Mesothelial cell of epicardium (in vitro differentiated cells): ENCODE data around the gene SLC25A45. TPM values are rescaled to one million over a fixed set of nuclear protein-coding genes. Genes with fewer than 3 reads are reported as not detected.

Experiments used
- DNase-seq, 2 experiments: peaks; one replicate each; pipeline ENCODE4 v3.0.0; 2021; ENCODE audit warnings: low spot score in 2 of 2; ENCODE audit not compliant: unreplicated experiment in 2 of 2
- H3K27ac Mint-ChIP-seq: 2 replicates; pipeline ENCODE4 v1.8.0; 2021; ENCODE audit warnings: mixed read lengths
- H3K27me3 Mint-ChIP-seq: 2 replicates; pipeline ENCODE4 v1.8.0; 2021; ENCODE audit warnings: low read depth, mixed read lengths
- H3K36me3 Mint-ChIP-seq: 2 replicates; pipeline ENCODE4 v1.8.0; 2021; ENCODE audit warnings: mixed read lengths
- H3K4me1 Mint-ChIP-seq: 2 replicates; pipeline ENCODE4 v1.8.0; 2021; ENCODE audit warnings: mixed read lengths
- H3K4me3 Mint-ChIP-seq: 2 replicates; pipeline ENCODE4 v1.8.0; 2021; ENCODE audit warnings: mild to moderate bottlenecking, moderate library complexity, mixed read lengths
- H3K9me3 Mint-ChIP-seq: 2 replicates; pipeline ENCODE4 v1.8.0; 2021; ENCODE audit warnings: mixed read lengths
- total RNA-seq: library from RNA; stranded (reverse); gene quantifications from 3 replicates; pipeline ENCODE4 v1.2.1, GENCODE V29; 2021
- TF ChIP-seq, protein P1 (sequence below): fragments of 200-600 bp; sonication (generic); IDR thresholded peaks from one replicate; pipeline ENCODE4 v1.5.0; 2021; ENCODE audit warnings: antibody characterized with exemption; ENCODE audit not compliant: unreplicated experiment

Gene SLC25A45
- total RNA-seq, 1 donor from 2014 or later: 4.7 TPM

DNA sequence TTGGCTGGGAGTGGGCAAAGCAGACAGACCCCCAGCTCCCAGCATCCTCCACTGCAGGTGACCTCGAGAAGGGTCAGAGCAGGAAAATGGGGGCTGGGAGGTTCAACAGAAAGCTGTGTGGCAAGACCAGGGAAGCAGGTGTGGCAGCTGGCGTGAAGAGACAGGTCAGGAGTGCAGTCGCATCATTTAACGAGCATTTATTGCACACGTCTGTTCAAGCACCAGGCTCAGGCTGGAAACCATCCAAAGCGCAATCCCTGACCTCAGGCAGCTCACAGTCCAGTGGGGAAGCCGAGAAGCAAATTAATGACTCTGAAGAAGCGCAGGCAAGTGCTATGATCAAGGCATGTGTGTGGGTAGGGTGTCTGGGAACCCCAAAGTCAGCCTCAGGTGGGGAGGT lies 7.4 kb downstream of the SLC25A45 start:
- TF ChIP-seq, protein P1, sequence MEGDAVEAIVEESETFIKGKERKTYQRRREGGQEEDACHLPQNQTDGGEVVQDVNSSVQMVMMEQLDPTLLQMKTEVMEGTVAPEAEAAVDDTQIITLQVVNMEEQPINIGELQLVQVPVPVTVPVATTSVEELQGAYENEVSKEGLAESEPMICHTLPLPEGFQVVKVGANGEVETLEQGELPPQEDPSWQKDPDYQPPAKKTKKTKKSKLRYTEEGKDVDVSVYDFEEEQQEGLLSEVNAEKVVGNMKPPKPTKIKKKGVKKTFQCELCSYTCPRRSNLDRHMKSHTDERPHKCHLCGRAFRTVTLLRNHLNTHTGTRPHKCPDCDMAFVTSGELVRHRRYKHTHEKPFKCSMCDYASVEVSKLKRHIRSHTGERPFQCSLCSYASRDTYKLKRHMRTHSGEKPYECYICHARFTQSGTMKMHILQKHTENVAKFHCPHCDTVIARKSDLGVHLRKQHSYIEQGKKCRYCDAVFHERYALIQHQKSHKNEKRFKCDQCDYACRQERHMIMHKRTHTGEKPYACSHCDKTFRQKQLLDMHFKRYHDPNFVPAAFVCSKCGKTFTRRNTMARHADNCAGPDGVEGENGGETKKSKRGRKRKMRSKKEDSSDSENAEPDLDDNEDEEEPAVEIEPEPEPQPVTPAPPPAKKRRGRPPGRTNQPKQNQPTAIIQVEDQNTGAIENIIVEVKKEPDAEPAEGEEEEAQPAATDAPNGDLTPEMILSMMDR: no peak
- H3K27ac Mint-ChIP-seq: no peak overlapping the region
- H3K4me1 Mint-ChIP-seq: no peaks in the 10 kb centered on the region
- H3K4me3 Mint-ChIP-seq: no peak overlapping the region
- DNase-seq: no peak
- H3K27me3 Mint-ChIP-seq: no peaks in the 10 kb centered on the region
- H3K9me3 Mint-ChIP-seq: no peaks in the 10 kb centered on the region
- H3K36me3 Mint-ChIP-seq: no peaks in the 10 kb centered on the region

DNA sequence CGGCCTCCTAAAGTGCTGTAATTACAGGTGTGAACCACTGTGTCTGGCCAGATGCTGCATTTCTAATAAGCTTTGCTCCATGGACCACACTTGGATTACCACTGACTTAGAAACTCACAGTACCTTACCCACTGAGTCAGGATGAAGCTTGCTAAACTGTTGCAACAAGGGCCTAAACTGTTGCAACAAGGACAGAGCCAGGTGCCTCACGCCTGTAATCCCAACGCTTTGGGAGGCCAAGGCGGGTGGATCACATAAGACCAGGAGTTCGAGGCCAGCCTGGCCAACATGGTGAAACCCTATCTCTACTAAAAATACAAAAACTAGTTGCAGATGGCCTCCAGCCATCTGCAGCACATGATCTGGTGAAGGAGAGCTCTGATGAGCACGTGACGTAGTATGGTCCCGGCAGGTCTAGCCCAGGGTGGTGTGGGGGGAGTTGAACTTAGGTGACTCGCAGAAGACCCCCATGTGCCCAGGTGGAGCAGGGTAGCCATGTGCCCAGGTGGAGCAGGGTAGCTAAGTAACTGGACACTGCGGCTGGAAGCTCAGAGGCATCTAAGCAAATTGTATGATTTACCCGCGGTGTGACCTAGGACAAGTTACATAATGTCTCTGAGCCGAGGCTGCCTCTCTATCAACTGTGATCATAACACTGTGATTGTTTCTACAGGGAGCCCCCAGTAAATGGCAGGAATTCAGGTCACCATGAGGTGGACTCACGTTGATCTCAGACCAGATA lies 8.4 kb downstream of the SLC25A45 start:
- H3K4me3 Mint-ChIP-seq: no peak overlapping the region
- H3K27me3 Mint-ChIP-seq: no peaks in the 10 kb centered on the region
- H3K36me3 Mint-ChIP-seq: no peaks in the 10 kb centered on the region
- DNase-seq: no peak
- no peak overlapping the region for H3K27ac Mint-ChIP-seq
- H3K4me1 Mint-ChIP-seq: no peaks in the 10 kb centered on the region
- no peaks in the 10 kb centered on the region for H3K9me3 Mint-ChIP-seq
- TF ChIP-seq, protein P1: no peak

DNA sequence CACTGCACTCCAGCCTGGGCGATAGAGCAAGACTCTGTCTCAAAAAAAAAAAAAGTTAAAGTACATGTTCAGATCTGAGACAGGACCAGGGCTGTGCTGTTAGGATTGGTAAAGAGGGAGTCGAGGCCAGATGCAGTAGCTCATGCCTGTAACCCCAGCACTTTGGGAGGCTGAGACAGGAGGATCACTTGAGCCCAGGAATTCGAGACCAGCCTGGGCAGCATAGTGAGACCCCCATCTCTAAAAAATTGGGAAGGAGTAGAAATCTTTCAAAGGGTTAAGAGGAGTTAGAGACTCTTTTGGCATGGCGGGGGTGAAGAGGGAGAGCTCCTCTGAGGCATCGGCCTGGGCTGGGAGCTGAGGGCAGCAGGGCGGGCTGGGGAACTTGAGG lies 11.8 kb downstream of the SLC25A45 start:
- DNase-seq: no peak
- Mint-ChIP-seq H3K4me1 (peaks cover 6% of the 10 kb centered on the region), H3K9me3 (no peaks in the 10 kb centered on the region), H3K36me3 (no peaks in the 10 kb centered on the region), H3K4me3 (no peak overlapping the region), H3K27me3 (no peaks in the 10 kb centered on the region), H3K27ac (no peak overlapping the region)
- TF ChIP-seq, protein P1: no peak

DNA sequence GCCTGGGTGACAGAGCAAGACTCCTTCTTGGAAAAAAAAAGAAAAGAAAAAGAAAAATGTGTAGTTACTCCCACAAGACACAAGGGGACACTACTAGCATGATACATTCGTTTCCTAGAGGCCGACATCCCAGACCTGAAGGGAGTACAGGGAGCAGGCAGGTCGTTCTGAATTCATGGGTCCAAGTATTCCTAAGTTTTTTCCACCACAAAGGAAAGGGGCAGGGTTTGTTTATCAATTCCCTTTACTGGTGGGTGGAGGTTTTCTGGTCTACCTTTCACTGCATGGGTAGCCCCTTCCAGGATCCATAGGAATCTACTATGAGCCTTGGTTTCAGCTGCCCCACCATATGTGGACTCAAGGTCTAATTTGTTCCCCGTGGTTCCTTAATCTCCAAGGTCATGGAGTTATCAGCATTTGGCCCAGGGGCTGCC lies 16.1 kb downstream of the SLC25A45 start:
- TF ChIP-seq, protein P1: peak; percentile 63
- Mint-ChIP-seq H3K36me3 (no peaks in the 10 kb centered on the region), H3K27ac (no peak overlapping the region), H3K27me3 (no peaks in the 10 kb centered on the region), H3K9me3 (no peaks in the 10 kb centered on the region), H3K4me3 (no peak overlapping the region), H3K4me1 (peaks cover 6% of the 10 kb centered on the region)
- no peak for DNase-seq

DNA sequence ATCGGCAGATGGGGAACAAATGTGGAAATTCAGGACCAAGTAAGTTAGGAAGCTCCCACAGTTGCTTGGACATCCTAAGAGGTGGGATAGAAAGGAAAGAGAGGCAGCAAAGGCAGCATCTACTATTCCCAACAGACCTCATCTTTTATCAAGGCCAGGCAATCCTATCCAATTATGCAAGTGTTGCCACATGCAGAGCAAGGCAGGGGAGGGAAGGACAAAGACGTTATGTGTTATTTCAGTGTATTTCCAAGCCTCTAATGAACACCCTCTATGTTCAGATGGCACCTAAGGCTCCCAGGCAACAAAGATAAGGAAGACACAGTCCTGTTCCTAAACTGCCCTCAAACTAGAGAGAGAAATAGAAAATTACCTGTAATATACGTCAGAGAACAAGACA lies 18.7 kb downstream of the SLC25A45 start:
- Mint-ChIP-seq H3K36me3 (no peaks in the 10 kb centered on the region), H3K27ac (no peak overlapping the region), H3K9me3 (no peaks in the 10 kb centered on the region), H3K27me3 (no peaks in the 10 kb centered on the region), H3K4me3 (no peak overlapping the region), H3K4me1 (peaks cover 6% of the 10 kb centered on the region)
- no peak for DNase-seq
- TF ChIP-seq, protein P1: no peak
